SK-N-SH (cell line): ENCODE data around the gene SPTBN5. TPM values are rescaled to one million over a fixed set of nuclear protein-coding genes. Genes with fewer than 3 reads are reported as not detected.

ENCODE experiments used
- CTCF ChIA-PET: fragments of 300-600, 350-600 bp; formaldehyde crosslinking; extraction: SDS; loops from one replicate; lab custom pipeline; 2021; lab: Yijun Ruan, JAX
- POLR2A ChIA-PET: fragments of 350-600 bp; sonication (Branson Sonifier 250); formaldehyde crosslinking; extraction: SDS; loops from one replicate; lab custom pipeline; 2020; ENCODE audit warnings: antibody characterized with exemption, inconsistent platforms; lab: Yijun Ruan, JAX
- DNase-seq: peaks from one replicate; pipeline ENCODE4 v3.0.0; 2012
- H2AFZ ChIP-seq: fragments of 200-600 bp; sonication (generic); 2 replicates; pipeline ENCODE4 v1.8.1; 2016; ENCODE audit warnings: antibody characterized with exemption, mild to moderate bottlenecking, low read depth
- H3F3A ChIP-seq: fragments of 200-600 bp; sonication (generic); replicated peaks from 2 replicates; pipeline ENCODE3; 2016; ENCODE audit warnings: antibody characterized with exemption, mild to moderate bottlenecking; ENCODE audit not compliant: insufficient read depth
- H3K27ac ChIP-seq, 2 experiments: fragments of 200-500 bp in 1 of 2; fragments of 200-600 bp in 1 of 2; sonication (Bioruptor generic) in 1 of 2; sonication (generic), shearing (Covaris generic) in 1 of 2; 2 replicates each; pipeline versions ENCODE4 v1.5.1 to v1.6.1; 2014 to 2016; ENCODE audit warnings: low read depth in 2 of 2, inconsistent platforms in 1 of 2, low read length in 1 of 2, mild to moderate bottlenecking in 1 of 2, mixed read lengths in 1 of 2
- H3K27me3 ChIP-seq: fragments of 200-600 bp; sonication (generic), shearing (Covaris generic); 2 replicates; pipeline ENCODE4 v1.6.1; 2016; ENCODE audit warnings: mixed run types; ENCODE audit not compliant: insufficient read depth
- H3K36me3 ChIP-seq, 2 experiments: fragments of 200-500 bp in 1 of 2; fragments of 200-600 bp in 1 of 2; sonication (Bioruptor generic) in 1 of 2; sonication (generic) in 1 of 2; replicated peaks in 1 of 2; 2 replicates each; pipeline versions ENCODE3 to v1.5.1; 2014 to 2016; ENCODE audit warnings: low read length in 1 of 2, mild to moderate bottlenecking in 1 of 2; ENCODE audit not compliant: insufficient read depth in 2 of 2, control insufficient read depth in 1 of 2
- H3K4me1 ChIP-seq, 2 experiments: fragments of 200-500 bp in 1 of 2; fragments of 200-600 bp in 1 of 2; sonication (Bioruptor generic) in 1 of 2; sonication (generic), shearing (Covaris generic) in 1 of 2; 2 replicates each; pipeline versions ENCODE4 v1.5.1 to v1.6.1; 2014 to 2016; ENCODE audit warnings: low read depth in 1 of 2, low read length in 1 of 2, mixed run types in 1 of 2; ENCODE audit not compliant: insufficient read depth in 2 of 2, control insufficient read depth in 1 of 2
- H3K4me2 ChIP-seq: fragments of 200-600 bp; sonication (generic), shearing (Covaris generic); 2 replicates; pipeline ENCODE4 v1.6.1; 2017; ENCODE audit warnings: mixed run types
- H3K4me3 ChIP-seq, 2 experiments: fragments of 200-500 bp in 1 of 2; fragments of 200-600 bp in 1 of 2; sonication (Bioruptor generic) in 1 of 2; sonication (generic), shearing (Covaris generic) in 1 of 2; 2 replicates each; pipeline versions ENCODE4 v1.5.1 to v1.8.1; 2014 to 2016; ENCODE audit warnings: low read depth in 2 of 2, inconsistent platforms in 1 of 2, low read length in 1 of 2, mild to moderate bottlenecking in 1 of 2, mixed read lengths in 1 of 2, moderate library complexity in 1 of 2
- H3K79me2 ChIP-seq: fragments of 200-600 bp; sonication (generic); 2 replicates; pipeline ENCODE4 v1.8.1; 2017; ENCODE audit warnings: mild to moderate bottlenecking; ENCODE audit not compliant: insufficient read depth
- H3K9ac ChIP-seq: fragments of 200-600 bp; sonication (generic); 2 replicates; pipeline ENCODE4 v1.6.1; 2017; ENCODE audit warnings: mixed run types
- H3K9me2 ChIP-seq: fragments of 200-600 bp; sonication (generic); 2 replicates; pipeline ENCODE4 v1.6.1; 2017; ENCODE audit warnings: mixed run types
- H3K9me3 ChIP-seq: fragments of 200-600 bp; sonication (generic); 2 replicates; pipeline ENCODE4 v1.6.1; 2017; ENCODE audit warnings: mixed run types, mild to moderate bottlenecking, moderate library complexity
- H4K20me1 ChIP-seq: fragments of 200-600 bp; sonication (generic); 2 replicates; pipeline ENCODE4 v1.6.1; 2017; ENCODE audit warnings: mild to moderate bottlenecking, mixed run types; ENCODE audit not compliant: insufficient read depth
- CHD2 ChIP-seq: fragments of 150-350 bp; IDR thresholded peaks from 2 replicates; pipeline ENCODE4 v1.6.1; 2018; ENCODE audit warnings: low read length; ENCODE audit not compliant: partially characterized antibody
- CTCF ChIP-seq: fragments of 200-600 bp; sonication (generic); IDR thresholded peaks from 2 replicates; pipeline ENCODE4 v1.6.1; 2017; ENCODE audit warnings: antibody characterized with exemption, mild to moderate bottlenecking, moderate library complexity
- EP300 ChIP-seq, 2 experiments: IDR thresholded peaks; 2 replicates each; pipeline versions ENCODE4 v1.4.0 to v1.6.1; 2012; ENCODE audit warnings: borderline replicate concordance in 1 of 2, low read depth in 1 of 2, low read length in 1 of 2
- FOSL2 ChIP-seq: IDR thresholded peaks from 2 replicates; pipeline ENCODE4 v1.4.0; 2012; ENCODE audit warnings: low read depth, mild to moderate bottlenecking, moderate library complexity, borderline replicate concordance
- FOXM1 ChIP-seq: IDR thresholded peaks from 2 replicates; pipeline ENCODE4 v1.4.0; 2012; ENCODE audit warnings: low read depth, mild to moderate bottlenecking
- GABPA ChIP-seq: IDR thresholded peaks from 2 replicates; pipeline ENCODE4 v1.4.0; 2012; ENCODE audit warnings: low read depth, mild to moderate bottlenecking
- IRF3 ChIP-seq: fragments of 150-350 bp; IDR thresholded peaks from 2 replicates; pipeline ENCODE4 v1.6.1; 2016; ENCODE audit warnings: mild to moderate bottlenecking, low read depth, low read length
- MAX ChIP-seq: IDR thresholded peaks from 2 replicates; pipeline ENCODE4 v1.4.0; 2012; ENCODE audit warnings: low read depth
- MEF2A ChIP-seq: IDR thresholded peaks from 2 replicates; pipeline ENCODE4 v1.4.0; 2012; ENCODE audit warnings: low read depth, borderline replicate concordance
- MXI1 ChIP-seq: IDR thresholded peaks from 2 replicates; pipeline ENCODE4 v1.6.1; 2012; ENCODE audit warnings: mild to moderate bottlenecking, low read depth, low read length, improper control_type of control experiment
- NFIC ChIP-seq: IDR thresholded peaks from 2 replicates; pipeline ENCODE4 v1.4.0; 2012; ENCODE audit warnings: borderline replicate concordance
- NRF1 ChIP-seq: IDR thresholded peaks from 2 replicates; pipeline ENCODE4 v1.6.1; 2012; ENCODE audit warnings: low read depth, mild to moderate bottlenecking, low read length
- POLR2AphosphoS5 ChIP-seq: IDR thresholded peaks from 2 replicates; pipeline ENCODE4 v1.6.1; 2012; ENCODE audit warnings: low read depth, low read length
- RCOR1 ChIP-seq: fragments of 150-350 bp; IDR thresholded peaks from 2 replicates; pipeline ENCODE4 v1.6.1; 2017; ENCODE audit warnings: antibody characterized with exemption, low read length
- RXRA ChIP-seq: IDR thresholded peaks from 2 replicates; pipeline ENCODE4 v1.4.0; 2012; ENCODE audit warnings: low read depth, mild to moderate bottlenecking, borderline replicate concordance
- SMC3 ChIP-seq: IDR thresholded peaks from 2 replicates; pipeline ENCODE4 v1.6.1; 2012; ENCODE audit warnings: low read depth, low read length, improper control_type of control experiment
- TAF1 ChIP-seq: IDR thresholded peaks from 2 replicates; pipeline ENCODE4 v1.6.1; 2012; ENCODE audit warnings: low read depth, mild to moderate bottlenecking, low read length, moderate library complexity, borderline replicate concordance
- TCF12 ChIP-seq: IDR thresholded peaks from 2 replicates; pipeline ENCODE4 v1.4.0; 2012
- USF1 ChIP-seq: IDR thresholded peaks from 2 replicates; pipeline ENCODE4 v1.4.0; 2012; ENCODE audit warnings: low read depth, borderline replicate concordance
- ZBTB33 ChIP-seq: IDR thresholded peaks from 2 replicates; pipeline ENCODE4 v1.4.0; 2012; ENCODE audit warnings: low read depth, borderline replicate concordance
- WGBS: methylation state at CpG from one replicate; pipeline ENCODE4 v1.1.6; 2017; ENCODE audit warnings: low lambda C conversion rate; 5-methylcytosine and 5-hydroxymethylcytosine counted together
- polyA plus RNA-seq, 3 experiments: library from polyadenylated mRNA; depleted of rRNA; stranded (reverse); fragments of >200 nt; gene quantifications; 2 replicates each; pipeline ENCODE4 v1.2.3, GENCODE V29; 2012

SPTBN5 gene
- polyA plus RNA-seq, 1 of the 3 experiments (the other 2 are of a cell fraction) = 0.23 TPM

GRCh38 chr15:41921639-41922038 lies 27.8 kb upstream of the SPTBN5 start (continued):
- TF ChIP-seq ZBTB33 = no peak

- Histone ChIP-seq H3K4me2 (no peak overlapping the region), H3K9me2 (no peaks in the 10 kb centered on the region), H3K9ac (no peak overlapping the region), H3K9me3 (no peaks in the 10 kb centered on the region), H2AFZ (no peak overlapping the region), H3K27ac (no peak overlapping the region), H3K4me3 (no peak overlapping the region), H3K4me1 (peaks cover 5 to 8% of the 10 kb centered on the region in 2 experiments; a peak in 2 of 4 replicates), H3F3A (peaks cover 6% of the 10 kb centered on the region), H3K79me2 (peaks cover 9% of the 10 kb centered on the region; the same call in 1 of the 2 replicates), H3K36me3 (peaks cover 4 to 7% of the 10 kb centered on the region in 2 experiments), H4K20me1 (0 out of 2 replicates have a peak, but pooled peaks cover 4% of the 10 kb centered on the region), H3K27me3 (no peaks in the 10 kb centered on the region)
- no peak for TF ChIP-seq GABPA
- TF ChIP-seq SMC3 = no peak
- TF ChIP-seq MEF2A = no peak
- no peak for TF ChIP-seq CTCF
- no peak for TF ChIP-seq ZBTB33
- no peak for TF ChIP-seq NRF1
- no peak for TF ChIP-seq RXRA
- TF ChIP-seq IRF3 = no peak
- TF ChIP-seq TAF1 = no peak
- no peak for TF ChIP-seq NFIC
- TF ChIP-seq USF1 = no peak
- TF ChIP-seq TCF12 = no peak
- TF ChIP-seq CHD2 = no peak
- TF ChIP-seq FOSL2 = no peak
- no peak for TF ChIP-seq EP300 (IDR thresholded peaks at IDR 0.05; ENCODE audit: borderline replicate concordance in 1 of 2, low read depth in 1 of 2, low read length in 1 of 2)
- no peak for TF ChIP-seq RCOR1
- no peak for TF ChIP-seq POLR2AphosphoS5
- no peak for TF ChIP-seq FOXM1
- TF ChIP-seq MAX = no peak
- TF ChIP-seq MXI1 = no peak
- 96% methylated on average over 8 of the region's 9 CpGs for WGBS
- ChIA-PET POLR2A (no interaction called here), CTCF (interaction anchor here (1.0 to 2.1 kb wide), 3 partner anchors 9 to 141 kb away, joined by 3 to 5 read pairs (median 3); no protein-coding TSS in a partner anchor)
- no peak for DNase-seq
These were observed 27.3 kb upstream of the SPTBN5 start for GRCh38 chr15:41921167-41921566.
